Bronchial epithelial cell (primary cell): Measurements from ENCODE around the gene CLASP2. TPM values are rescaled to one million over a fixed set of nuclear protein-coding genes. Genes with fewer than 3 reads are reported as not detected.

Experiments used
- DNase-seq: peaks from one replicate; pipeline ENCODE4 v3.0.0-alpha.2; 2010; ENCODE audit warnings: low read depth
- FAIRE-seq: peaks from 2 replicates; lab custom pipeline; 2011; peaks lifted over from hg19 to GRCh38; lab: Jason Lieb, UNC
- H3K27me3 ChIP-seq: 2 replicates; pipeline ENCODE4 v1.5.1; 2011; ENCODE audit warnings: low read length; ENCODE audit not compliant: control insufficient read depth, insufficient read depth
- H3K36me3 ChIP-seq: 2 replicates; pipeline ENCODE4 v1.5.1; 2011; ENCODE audit warnings: low read length; ENCODE audit not compliant: control insufficient read depth, insufficient read depth
- H3K4me3 ChIP-seq: 2 replicates; pipeline ENCODE4 v1.5.1; 2011; ENCODE audit warnings: mild to moderate bottlenecking, low read depth, low read length, control low read depth
- total RNA-seq: library from RNA; depleted of rRNA; stranded (reverse); fragments of >200 nt; gene quantifications from 2 replicates; pipeline ENCODE4 v1.2.1, GENCODE V29; 2014
- TF ChIP-seq, protein P1 (sequence below): IDR thresholded peaks from 2 replicates; pipeline ENCODE4 v1.5.1; 2011; ENCODE audit warnings: mild to moderate bottlenecking, moderate library complexity, low read length, control low read depth, inconsistent platforms; ENCODE audit not compliant: insufficient read depth, severe bottlenecking

The CLASP2 gene
- total RNA-seq, 1 donor from 2014 or later, result 43.4 TPM

DNA sequence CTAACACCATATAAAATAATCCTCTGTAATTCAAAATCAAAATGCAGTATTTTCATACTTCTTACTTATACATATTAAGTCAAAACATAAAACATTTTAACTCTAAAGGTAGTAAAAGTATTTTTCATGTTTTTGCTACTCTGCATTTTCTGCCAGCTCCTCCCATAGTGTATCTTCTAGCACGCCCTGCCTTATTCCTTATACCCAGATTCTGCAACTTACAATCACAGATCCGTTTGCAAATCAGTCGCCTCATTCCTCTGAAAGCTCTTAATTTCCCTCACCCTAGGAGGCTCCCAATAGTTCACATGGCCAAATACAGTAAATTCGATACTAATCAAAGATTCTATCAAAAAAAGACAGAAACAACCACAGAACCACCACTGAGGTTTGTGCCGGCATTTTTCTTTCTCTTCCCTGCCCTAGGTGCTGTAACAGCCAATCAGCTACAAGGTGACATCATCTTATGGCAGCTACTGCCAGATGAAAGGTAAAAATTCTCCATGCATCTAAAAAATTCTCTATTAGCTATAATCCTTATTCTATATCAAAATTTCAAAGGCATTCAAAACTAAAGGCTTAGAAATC, 72.9 kb downstream of the CLASP2 start:
- no peaks in the 10 kb centered on the region for H3K36me3 ChIP-seq
- no peak for FAIRE-seq
- H3K4me3 ChIP-seq, result peak overlapping the region; percentile 31
- peak; percentile 60 for DNase-seq
- TF ChIP-seq, protein P1, sequence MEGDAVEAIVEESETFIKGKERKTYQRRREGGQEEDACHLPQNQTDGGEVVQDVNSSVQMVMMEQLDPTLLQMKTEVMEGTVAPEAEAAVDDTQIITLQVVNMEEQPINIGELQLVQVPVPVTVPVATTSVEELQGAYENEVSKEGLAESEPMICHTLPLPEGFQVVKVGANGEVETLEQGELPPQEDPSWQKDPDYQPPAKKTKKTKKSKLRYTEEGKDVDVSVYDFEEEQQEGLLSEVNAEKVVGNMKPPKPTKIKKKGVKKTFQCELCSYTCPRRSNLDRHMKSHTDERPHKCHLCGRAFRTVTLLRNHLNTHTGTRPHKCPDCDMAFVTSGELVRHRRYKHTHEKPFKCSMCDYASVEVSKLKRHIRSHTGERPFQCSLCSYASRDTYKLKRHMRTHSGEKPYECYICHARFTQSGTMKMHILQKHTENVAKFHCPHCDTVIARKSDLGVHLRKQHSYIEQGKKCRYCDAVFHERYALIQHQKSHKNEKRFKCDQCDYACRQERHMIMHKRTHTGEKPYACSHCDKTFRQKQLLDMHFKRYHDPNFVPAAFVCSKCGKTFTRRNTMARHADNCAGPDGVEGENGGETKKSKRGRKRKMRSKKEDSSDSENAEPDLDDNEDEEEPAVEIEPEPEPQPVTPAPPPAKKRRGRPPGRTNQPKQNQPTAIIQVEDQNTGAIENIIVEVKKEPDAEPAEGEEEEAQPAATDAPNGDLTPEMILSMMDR, result no peak
- H3K27me3 ChIP-seq, result no peaks in the 10 kb centered on the region

DNA sequence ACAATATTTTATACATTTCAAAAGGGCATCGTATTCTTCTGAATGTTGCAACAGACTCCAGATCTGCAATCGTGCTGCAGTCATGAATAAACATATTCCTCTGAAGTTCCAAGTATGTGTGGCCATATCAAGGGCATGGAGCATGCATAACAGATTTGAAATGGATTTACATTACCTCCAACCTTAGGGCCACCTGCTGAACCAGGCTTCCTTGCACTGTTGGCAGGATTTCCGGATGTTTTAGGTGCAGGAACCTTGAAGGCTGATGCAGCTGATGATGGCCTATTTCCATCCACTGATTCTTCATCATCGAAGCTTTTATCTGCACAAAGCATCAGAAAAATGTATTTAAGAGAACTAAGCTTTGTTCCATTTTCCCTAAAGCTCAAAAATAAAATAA, 73.5 kb downstream of the CLASP2 start:
- no peak for DNase-seq
- H3K4me3 ChIP-seq, result no peak overlapping the region
- TF ChIP-seq, protein P1, result no peak
- no peak for FAIRE-seq
- H3K27me3 ChIP-seq, result no peaks in the 10 kb centered on the region
- no peaks in the 10 kb centered on the region for H3K36me3 ChIP-seq

DNA sequence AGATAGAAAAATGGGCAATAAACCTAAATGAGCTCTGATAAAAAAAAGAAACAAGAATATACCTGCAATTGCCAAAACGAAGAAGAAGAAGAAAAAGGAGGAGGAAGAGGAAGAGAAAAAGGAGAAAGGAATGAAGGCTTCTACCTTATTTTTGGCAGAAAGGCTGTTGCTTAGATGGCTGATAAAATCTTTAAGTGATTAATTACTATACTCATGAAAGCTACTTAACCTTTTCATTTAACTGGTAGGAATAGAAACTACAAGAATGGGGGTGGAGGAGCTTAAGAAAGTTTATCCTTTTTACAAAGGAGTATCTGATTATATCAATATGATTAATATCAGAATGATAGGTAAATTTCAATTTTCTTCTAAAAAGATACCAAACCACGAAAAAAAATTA, 75.2 kb downstream of the CLASP2 start:
- Histone ChIP-seq H3K27me3 (no peaks in the 10 kb centered on the region), H3K4me3 (no peak overlapping the region), H3K36me3 (no peaks in the 10 kb centered on the region)
- DNase-seq, result no peak
- no peak for FAIRE-seq
- TF ChIP-seq, protein P1, result no peak

DNA sequence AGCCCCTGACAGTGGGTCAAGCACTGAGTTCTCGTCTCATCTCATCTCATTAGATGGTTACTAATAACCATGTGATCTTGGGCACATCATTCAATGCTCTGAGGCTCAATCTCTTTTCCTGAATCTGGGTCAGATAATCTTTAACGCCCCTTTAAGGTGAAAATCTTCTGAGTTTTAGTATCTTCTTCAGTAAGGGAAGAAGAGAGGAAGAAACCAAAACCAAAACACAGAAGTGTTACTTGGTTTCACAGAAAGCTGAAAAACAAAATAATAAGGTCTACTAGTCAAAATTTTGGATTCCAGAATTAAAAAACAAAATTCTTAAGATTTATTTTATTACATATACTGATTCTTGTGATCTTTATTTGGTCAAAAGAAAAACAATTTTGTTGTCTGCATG, 78.2 kb downstream of the CLASP2 start:
- DNase-seq (no peak), FAIRE-seq (no peak)
- H3K36me3 ChIP-seq, result no peaks in the 10 kb centered on the region
- no peak overlapping the region for H3K4me3 ChIP-seq
- TF ChIP-seq, protein P1, result no peak
- no peaks in the 10 kb centered on the region for H3K27me3 ChIP-seq

DNA sequence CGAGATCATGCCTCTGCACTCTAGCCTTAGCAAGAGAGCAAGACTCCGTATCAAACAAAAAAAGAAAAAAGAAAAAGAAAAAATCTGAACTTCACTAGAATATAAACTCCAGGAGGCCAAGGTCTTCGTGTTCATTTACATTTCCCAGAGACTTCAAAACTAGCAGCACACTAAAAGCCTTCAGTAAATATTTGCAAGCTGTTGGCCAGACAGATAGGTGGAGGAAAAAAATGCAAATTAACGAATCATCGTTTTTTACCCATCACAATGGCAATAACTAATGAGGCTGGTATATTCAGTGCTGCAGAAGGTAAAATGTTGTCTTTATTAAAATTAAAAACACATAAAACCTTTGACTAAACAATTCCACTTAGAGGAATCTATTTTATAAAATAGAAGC, 80.6 kb downstream of the CLASP2 start:
- DNase-seq, result no peak
- H3K4me3 ChIP-seq, result no peak overlapping the region
- FAIRE-seq, result no peak

More for the DNA sequence above, 80.6 kb downstream of the CLASP2 start:
- TF ChIP-seq, protein P1, result no peak
- peaks cover 2% of the 10 kb centered on the region for H3K36me3 ChIP-seq
- H3K27me3 ChIP-seq, result no peaks in the 10 kb centered on the region
